Measurements from ENCODE around the gene SLC35A3. TPM values are rescaled to one million over a fixed set of nuclear protein-coding genes. Genes with fewer than 3 reads are reported as not detected.

The SLC35A3 gene
- total RNA-seq, 3 donors from 2014 or later (not counting 1 experiment from before 2014, with no cell fraction given): 40.2 to 49.8 (median 43.1) TPM

GRCh38 chr1:100037927-100038659 lies 68.3 kb downstream of the SLC35A3 start:
- H3K27ac Mint-ChIP-seq: peak overlapping the region; percentile 99
- no peaks in the 10 kb centered on the region for H3K9me3 Mint-ChIP-seq
- peak overlapping the region; percentile 98 for H3K4me3 ChIP-seq (ENCODE audit: low read length)
- TF ChIP-seq, protein P1, sequence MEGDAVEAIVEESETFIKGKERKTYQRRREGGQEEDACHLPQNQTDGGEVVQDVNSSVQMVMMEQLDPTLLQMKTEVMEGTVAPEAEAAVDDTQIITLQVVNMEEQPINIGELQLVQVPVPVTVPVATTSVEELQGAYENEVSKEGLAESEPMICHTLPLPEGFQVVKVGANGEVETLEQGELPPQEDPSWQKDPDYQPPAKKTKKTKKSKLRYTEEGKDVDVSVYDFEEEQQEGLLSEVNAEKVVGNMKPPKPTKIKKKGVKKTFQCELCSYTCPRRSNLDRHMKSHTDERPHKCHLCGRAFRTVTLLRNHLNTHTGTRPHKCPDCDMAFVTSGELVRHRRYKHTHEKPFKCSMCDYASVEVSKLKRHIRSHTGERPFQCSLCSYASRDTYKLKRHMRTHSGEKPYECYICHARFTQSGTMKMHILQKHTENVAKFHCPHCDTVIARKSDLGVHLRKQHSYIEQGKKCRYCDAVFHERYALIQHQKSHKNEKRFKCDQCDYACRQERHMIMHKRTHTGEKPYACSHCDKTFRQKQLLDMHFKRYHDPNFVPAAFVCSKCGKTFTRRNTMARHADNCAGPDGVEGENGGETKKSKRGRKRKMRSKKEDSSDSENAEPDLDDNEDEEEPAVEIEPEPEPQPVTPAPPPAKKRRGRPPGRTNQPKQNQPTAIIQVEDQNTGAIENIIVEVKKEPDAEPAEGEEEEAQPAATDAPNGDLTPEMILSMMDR (IDR thresholded peaks at IDR 0.05): no peak
- H3K27me3 ChIP-seq (ENCODE audit: control insufficient read depth, insufficient read depth, low read length): no peaks in the 10 kb centered on the region
- intact Hi-C loops (cut with micrococcal nuclease): loop anchor here (1.0 to 10.0 kb wide), 6 partner anchors 10 to 857 kb away; partner anchors contain the start of genes AGL, DBT, EXTL2 and RTCA
- H3K4me3 Mint-ChIP-seq: peak overlapping the region; percentile 99
- H3K36me3 ChIP-seq (ENCODE audit: control insufficient read depth, insufficient read depth, low read length): no peaks in the 10 kb centered on the region
- H3K9me3 ChIP-seq (ENCODE audit: control insufficient read depth, insufficient read depth, low read length): no peaks in the 10 kb centered on the region
- peak overlapping the region; percentile 99 for H3K27ac ChIP-seq (ENCODE audit: low read length)
- peaks cover 8% of the 10 kb centered on the region for H3K4me1 ChIP-seq (ENCODE audit: control insufficient read depth, insufficient read depth, low read length)
- WGBS (ENCODE audit: insufficient coverage): under 1% methylated on average over 87 of the region's 87 CpGs
- H3K36me3 Mint-ChIP-seq: no peaks in the 10 kb centered on the region
- peak; percentile 87 to 97 (median 92) for ATAC-seq
- H3K27me3 Mint-ChIP-seq (ENCODE audit: low read depth in 2 of 2): no peaks in the 10 kb centered on the region
- peaks cover 46 to 51% of the 10 kb centered on the region in 2 donors for H3K4me1 Mint-ChIP-seq
- peak; percentile 90 to 95 for DNase-seq

DNA sequence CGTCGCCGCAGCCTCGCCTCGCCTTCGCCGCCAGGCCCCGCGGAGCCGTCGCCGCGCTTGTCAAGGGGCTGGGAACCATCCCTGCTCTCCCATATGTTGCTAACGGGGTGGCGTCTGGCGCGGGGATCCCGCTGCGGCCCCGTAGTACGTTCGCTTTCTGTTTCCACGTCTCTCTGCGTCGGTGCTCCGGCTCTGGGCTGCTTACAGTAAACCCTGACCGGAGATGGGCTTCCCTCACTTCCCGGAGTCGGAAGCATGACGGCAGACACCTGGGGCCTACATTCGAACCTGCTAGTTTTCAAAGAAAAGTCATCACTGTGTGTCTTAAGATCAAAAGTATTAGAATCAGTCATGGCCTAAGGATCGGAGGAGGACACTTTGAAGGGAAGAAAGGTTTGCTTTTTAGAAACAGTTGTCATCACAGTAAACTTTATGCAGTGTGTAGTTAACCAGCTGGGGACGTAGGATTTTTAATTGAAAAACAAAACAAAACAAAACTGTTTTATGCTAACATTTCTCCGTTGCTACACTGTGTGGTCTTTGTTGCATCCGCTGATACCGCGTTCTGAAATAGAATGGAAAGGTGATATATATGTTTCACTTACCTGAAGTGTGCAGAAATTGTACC lies 69.0 kb downstream of the SLC35A3 start:
- no peaks in the 10 kb centered on the region for H3K9me3 ChIP-seq (ENCODE audit: control insufficient read depth, insufficient read depth, low read length)
- TF ChIP-seq, protein P1 (IDR thresholded peaks at IDR 0.05): no peak
- H3K27me3 ChIP-seq (ENCODE audit: control insufficient read depth, insufficient read depth, low read length): no peaks in the 10 kb centered on the region
- H3K36me3 Mint-ChIP-seq: no peaks in the 10 kb centered on the region
- H3K27me3 Mint-ChIP-seq (ENCODE audit: low read depth in 2 of 2): no peaks in the 10 kb centered on the region
- H3K27ac Mint-ChIP-seq: peak overlapping the region; percentile 99
- H3K27ac ChIP-seq (ENCODE audit: low read length): peak overlapping the region; percentile 99
- DNase-seq (peak; percentile 63 to 88), ATAC-seq (peak; percentile 47 to 65 (median 47))
- intact Hi-C loops (cut with micrococcal nuclease): loop anchor here (1.0 to 10.0 kb wide), 6 partner anchors 10 to 856 kb away; partner anchors contain the start of genes AGL, DBT, EXTL2 and RTCA
- H3K4me1 ChIP-seq (ENCODE audit: control insufficient read depth, insufficient read depth, low read length): peaks cover 8% of the 10 kb centered on the region
- H3K36me3 ChIP-seq (ENCODE audit: control insufficient read depth, insufficient read depth, low read length): no peaks in the 10 kb centered on the region
- peak overlapping the region; percentile 98 for H3K4me3 ChIP-seq (ENCODE audit: low read length)
- H3K4me3 Mint-ChIP-seq: peak overlapping the region; percentile 99
- no peaks in the 10 kb centered on the region for H3K9me3 Mint-ChIP-seq
- H3K4me1 Mint-ChIP-seq: peaks cover 50 to 57% of the 10 kb centered on the region in 2 donors
- 0% methylated on average over 34 of the region's 37 CpGs for WGBS (ENCODE audit: insufficient coverage)

GRCh38 chr1:100039591-100039990 lies 69.8 kb downstream of the SLC35A3 start:
- Histone ChIP-seq H3K27me3 (ENCODE audit: control insufficient read depth, insufficient read depth, low read length) (no peaks in the 10 kb centered on the region), H3K4me3 (ENCODE audit: low read length) (peak overlapping the region; percentile 98), H3K9me3 (ENCODE audit: control insufficient read depth, insufficient read depth, low read length) (no peaks in the 10 kb centered on the region), H3K27ac (ENCODE audit: low read length) (peak overlapping the region; percentile 99), H3K4me1 (ENCODE audit: control insufficient read depth, insufficient read depth, low read length) (peaks cover 8% of the 10 kb centered on the region), H3K36me3 (ENCODE audit: control insufficient read depth, insufficient read depth, low read length) (no peaks in the 10 kb centered on the region)
- no peak for ATAC-seq
- Mint-ChIP-seq H3K27ac (peak overlapping the region; percentile 99), H3K4me1 (peaks cover 54 to 59% of the 10 kb centered on the region in 2 donors), H3K4me3 (peak overlapping the region; percentile 99), H3K27me3 (ENCODE audit: low read depth in 2 of 2) (no peaks in the 10 kb centered on the region), H3K9me3 (no peaks in the 10 kb centered on the region), H3K36me3 (no peaks in the 10 kb centered on the region)
- TF ChIP-seq, protein P1 (IDR thresholded peaks at IDR 0.05): no peak
- no peak for DNase-seq
- intact Hi-C loops (cut with micrococcal nuclease): loop anchor here (2.0 to 10.0 kb wide), 5 partner anchors 93 to 855 kb away; partner anchors contain the start of genes AGL, DBT, EXTL2 and RTCA
- no CpG with 5 or more reads among the region's 2 CpGs for WGBS (ENCODE audit: insufficient coverage)

All from natural killer cell (primary cell).